Fibroblast of lung (primary cell): ENCODE data around the gene SLC38A2.

Source experiments
- EZH2 ChIP-seq: IDR thresholded peaks from 2 replicates; pipeline ENCODE4 v1.5.1; 2012; ENCODE audit warnings: low read length, control low read depth, mild to moderate bottlenecking; ENCODE audit errors: missing control alignments
- TF ChIP-seq, protein P1 (sequence below), 2 donors: IDR thresholded peaks in 1 of 2; conservative IDR thresholded peaks in 1 of 2; 1 replicate in 1 of 2; 2 replicates in 1 of 2; pipeline ENCODE4 v1.5.1; 2011 to 2012; ENCODE audit warnings: low read length in 2 of 2, control low read depth in 1 of 2, inconsistent platforms in 1 of 2, low read depth in 1 of 2, mild to moderate bottlenecking in 1 of 2

- TF ChIP-seq, protein P1, sequence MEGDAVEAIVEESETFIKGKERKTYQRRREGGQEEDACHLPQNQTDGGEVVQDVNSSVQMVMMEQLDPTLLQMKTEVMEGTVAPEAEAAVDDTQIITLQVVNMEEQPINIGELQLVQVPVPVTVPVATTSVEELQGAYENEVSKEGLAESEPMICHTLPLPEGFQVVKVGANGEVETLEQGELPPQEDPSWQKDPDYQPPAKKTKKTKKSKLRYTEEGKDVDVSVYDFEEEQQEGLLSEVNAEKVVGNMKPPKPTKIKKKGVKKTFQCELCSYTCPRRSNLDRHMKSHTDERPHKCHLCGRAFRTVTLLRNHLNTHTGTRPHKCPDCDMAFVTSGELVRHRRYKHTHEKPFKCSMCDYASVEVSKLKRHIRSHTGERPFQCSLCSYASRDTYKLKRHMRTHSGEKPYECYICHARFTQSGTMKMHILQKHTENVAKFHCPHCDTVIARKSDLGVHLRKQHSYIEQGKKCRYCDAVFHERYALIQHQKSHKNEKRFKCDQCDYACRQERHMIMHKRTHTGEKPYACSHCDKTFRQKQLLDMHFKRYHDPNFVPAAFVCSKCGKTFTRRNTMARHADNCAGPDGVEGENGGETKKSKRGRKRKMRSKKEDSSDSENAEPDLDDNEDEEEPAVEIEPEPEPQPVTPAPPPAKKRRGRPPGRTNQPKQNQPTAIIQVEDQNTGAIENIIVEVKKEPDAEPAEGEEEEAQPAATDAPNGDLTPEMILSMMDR (conservative IDR thresholded peaks at IDR 0.05 in 1 of 2, IDR thresholded peaks at IDR 0.05 in 1 of 2; ENCODE audit: low read depth in 1 of 2, low read length in 2 of 2) = no peak
- no peak for TF ChIP-seq EZH2
These were observed 15.1 kb upstream of the SLC38A2 start for GRCh38 chr12:46387670-46388069.
